GM12873 (cell line): ENCODE results near the gene SLC9A3.

Experiments
- CTCF ChIP-seq: IDR thresholded peaks from 2 replicates; pipeline ENCODE4 v1.5.1; 2012; ENCODE audit warnings: low read depth, mild to moderate bottlenecking, moderate library complexity, low read length, control low read depth; ENCODE audit not compliant: insufficient read depth; ENCODE audit errors: missing control alignments

SLC9A3 gene

GRCh38 chr5:513216-514100, 10.8 kb downstream of the SLC9A3 start:
- no peak for TF ChIP-seq CTCF

GRCh38 chr5:511476-511875, 12.8 kb downstream of the SLC9A3 start:
- TF ChIP-seq CTCF: no peak

GRCh38 chr5:510521-510920, 13.7 kb downstream of the SLC9A3 start:
- no peak for TF ChIP-seq CTCF

- no peak for TF ChIP-seq CTCF
Measured at GRCh38 chr5:509611-510185, 14.6 kb downstream of the SLC9A3 start.

GRCh38 chr5:505951-506525, 18.2 kb downstream of the SLC9A3 start:
- no peak for TF ChIP-seq CTCF

GRCh38 chr5:504326-505154, 19.7 kb downstream of the SLC9A3 start:
- no peak for TF ChIP-seq CTCF
